Astrocyte (in vitro differentiated cells and primary cell): ENCODE data around the gene LRRC19. TPM values are rescaled to one million over a fixed set of nuclear protein-coding genes. Genes with fewer than 3 reads are reported as not detected.
A peak's percentile ranks its signal among the peaks of the same experiment; 100 is the strongest.

Experiments used
- DNase-seq: peaks from one replicate; pipeline ENCODE4 v3.0.0-alpha.2; 2010; ENCODE audit warnings: low read depth
- FAIRE-seq: peaks from 2 replicates; lab custom pipeline; 2011; peaks lifted over from hg19 to GRCh38; lab: Jason Lieb, UNC
- H2AFZ ChIP-seq: 2 replicates; pipeline ENCODE4 v1.6.0; 2012; ENCODE audit warnings: low read depth, low read length, inconsistent platforms
- H3K27ac ChIP-seq: 2 replicates; pipeline ENCODE4 v1.5.1; 2011; ENCODE audit warnings: low read depth, low read length, inconsistent platforms
- H3K27me3 ChIP-seq: 2 replicates; pipeline ENCODE4 v1.6.0; 2011; ENCODE audit warnings: low read length, inconsistent platforms; ENCODE audit not compliant: insufficient read depth
- H3K36me3 ChIP-seq: 2 replicates; pipeline ENCODE4 v1.5.1; 2011; ENCODE audit warnings: low read length, inconsistent platforms; ENCODE audit not compliant: insufficient read depth
- H3K4me1 ChIP-seq: 2 replicates; pipeline ENCODE4 v1.5.1; 2011; ENCODE audit warnings: low read length, inconsistent platforms; ENCODE audit not compliant: insufficient read depth
- H3K4me2 ChIP-seq: 2 replicates; pipeline ENCODE4 v1.6.0; 2012; ENCODE audit warnings: low read length, inconsistent platforms
- H3K4me3 ChIP-seq: 2 replicates; pipeline ENCODE4 v1.5.1; 2011; ENCODE audit warnings: low read depth, mild to moderate bottlenecking, low read length, inconsistent platforms; ENCODE audit not compliant: insufficient read depth
- H3K79me2 ChIP-seq: 2 replicates; pipeline ENCODE4 v1.6.0; 2012; ENCODE audit warnings: mild to moderate bottlenecking, low read length, inconsistent platforms; ENCODE audit not compliant: insufficient read depth
- H3K9ac ChIP-seq: 2 replicates; pipeline ENCODE4 v1.6.0; 2012; ENCODE audit warnings: mild to moderate bottlenecking, low read length, inconsistent platforms
- H3K9me3 ChIP-seq: 2 replicates; pipeline ENCODE4 v1.5.1; 2012; ENCODE audit warnings: low read depth, mild to moderate bottlenecking, low read length, inconsistent platforms; ENCODE audit not compliant: insufficient read depth
- H4K20me1 ChIP-seq: 2 replicates; pipeline ENCODE4 v1.6.0; 2012; ENCODE audit warnings: low read length, inconsistent platforms; ENCODE audit not compliant: insufficient read depth
- H3K27ac Mint-ChIP-seq: one replicate; pipeline ENCODE4 v1.8.0; 2021; ENCODE audit warnings: mild to moderate bottlenecking, mixed read lengths; ENCODE audit not compliant: unreplicated experiment
- H3K27me3 Mint-ChIP-seq: one replicate; pipeline ENCODE4 v1.8.0; 2021; ENCODE audit warnings: low read depth, mixed read lengths; ENCODE audit not compliant: unreplicated experiment
- H3K36me3 Mint-ChIP-seq: one replicate; pipeline ENCODE4 v1.8.0; 2021; ENCODE audit warnings: low read depth, mixed read lengths; ENCODE audit not compliant: unreplicated experiment
- H3K4me1 Mint-ChIP-seq: one replicate; pipeline ENCODE4 v1.8.0; 2021; ENCODE audit warnings: low read depth, mixed read lengths; ENCODE audit not compliant: unreplicated experiment
- H3K4me3 Mint-ChIP-seq: one replicate; pipeline ENCODE4 v1.8.0; 2021; ENCODE audit warnings: mild to moderate bottlenecking, moderate library complexity, mixed read lengths; ENCODE audit not compliant: unreplicated experiment
- H3K9me3 Mint-ChIP-seq: one replicate; pipeline ENCODE4 v1.8.0; 2021; ENCODE audit warnings: mild to moderate bottlenecking, mixed read lengths; ENCODE audit not compliant: unreplicated experiment
- EZH2 ChIP-seq: IDR thresholded peaks from 2 replicates; pipeline ENCODE4 v1.6.1; 2012; ENCODE audit warnings: mild to moderate bottlenecking, low read length, inconsistent platforms; ENCODE audit not compliant: insufficient read depth
- total RNA-seq: library from RNA; stranded (reverse); gene quantifications from 2 replicates; pipeline ENCODE4 v1.2.1, GENCODE V29; 2021
- TF ChIP-seq, protein P1 (sequence below): IDR thresholded peaks from 2 replicates; pipeline ENCODE4 v1.5.1; 2011; ENCODE audit warnings: low read depth, mild to moderate bottlenecking, inconsistent platforms, low read length, moderate library complexity; ENCODE audit not compliant: insufficient read depth

LRRC19 gene
- total RNA-seq, 1 donor from 2014 or later, result not detected

- Mint-ChIP-seq H3K4me3 (no peak overlapping the region), H3K9me3 (no peaks in the 10 kb centered on the region), H3K27ac (no peak overlapping the region), H3K4me1 (peaks cover 11% of the 10 kb centered on the region), H3K27me3 (no peaks in the 10 kb centered on the region), H3K36me3 (peaks cover 4% of the 10 kb centered on the region)
- no peaks in the 10 kb centered on the region for H3K9me3 ChIP-seq
- no peak overlapping the region for H3K9ac ChIP-seq
- DNase-seq, result peak; percentile 27
- H3K4me2 ChIP-seq, result no peak overlapping the region
- no peak for FAIRE-seq
- H3K27ac ChIP-seq, result no peak overlapping the region
- H3K36me3 ChIP-seq, result peaks cover 3% of the 10 kb centered on the region
- no peaks in the 10 kb centered on the region for H3K79me2 ChIP-seq
- H3K4me3 ChIP-seq, result no peak overlapping the region
- no peaks in the 10 kb centered on the region for H3K4me1 ChIP-seq
- no peaks in the 10 kb centered on the region for H4K20me1 ChIP-seq
- TF ChIP-seq, protein P1, sequence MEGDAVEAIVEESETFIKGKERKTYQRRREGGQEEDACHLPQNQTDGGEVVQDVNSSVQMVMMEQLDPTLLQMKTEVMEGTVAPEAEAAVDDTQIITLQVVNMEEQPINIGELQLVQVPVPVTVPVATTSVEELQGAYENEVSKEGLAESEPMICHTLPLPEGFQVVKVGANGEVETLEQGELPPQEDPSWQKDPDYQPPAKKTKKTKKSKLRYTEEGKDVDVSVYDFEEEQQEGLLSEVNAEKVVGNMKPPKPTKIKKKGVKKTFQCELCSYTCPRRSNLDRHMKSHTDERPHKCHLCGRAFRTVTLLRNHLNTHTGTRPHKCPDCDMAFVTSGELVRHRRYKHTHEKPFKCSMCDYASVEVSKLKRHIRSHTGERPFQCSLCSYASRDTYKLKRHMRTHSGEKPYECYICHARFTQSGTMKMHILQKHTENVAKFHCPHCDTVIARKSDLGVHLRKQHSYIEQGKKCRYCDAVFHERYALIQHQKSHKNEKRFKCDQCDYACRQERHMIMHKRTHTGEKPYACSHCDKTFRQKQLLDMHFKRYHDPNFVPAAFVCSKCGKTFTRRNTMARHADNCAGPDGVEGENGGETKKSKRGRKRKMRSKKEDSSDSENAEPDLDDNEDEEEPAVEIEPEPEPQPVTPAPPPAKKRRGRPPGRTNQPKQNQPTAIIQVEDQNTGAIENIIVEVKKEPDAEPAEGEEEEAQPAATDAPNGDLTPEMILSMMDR, result no peak
- no peak for TF ChIP-seq EZH2
- no peaks in the 10 kb centered on the region for H3K27me3 ChIP-seq
- no peak overlapping the region for H2AFZ ChIP-seq
Observed at GRCh38 chr9:27053369-27054022, 48.0 kb upstream of the LRRC19 start.

GRCh38 chr9:27047136-27047535 is 41.7 kb upstream of the LRRC19 start:
- no peak for DNase-seq
- H3K79me2 ChIP-seq, result no peaks in the 10 kb centered on the region
- H3K27ac Mint-ChIP-seq, result no peak overlapping the region
- H3K27me3 Mint-ChIP-seq, result no peaks in the 10 kb centered on the region
- H3K36me3 Mint-ChIP-seq, result peaks cover 4% of the 10 kb centered on the region
- no peak for FAIRE-seq
- no peaks in the 10 kb centered on the region for H4K20me1 ChIP-seq
- H3K27me3 ChIP-seq, result no peaks in the 10 kb centered on the region
- H3K9me3 ChIP-seq, result no peaks in the 10 kb centered on the region
- no peak overlapping the region for H3K9ac ChIP-seq
- H3K4me1 ChIP-seq, result no peaks in the 10 kb centered on the region
- no peaks in the 10 kb centered on the region for H3K36me3 ChIP-seq
- no peak overlapping the region for H2AFZ ChIP-seq
- no peak overlapping the region for H3K4me3 Mint-ChIP-seq
- no peak overlapping the region for H3K4me3 ChIP-seq
- H3K27ac ChIP-seq, result no peak overlapping the region
- no peak for TF ChIP-seq EZH2
- TF ChIP-seq, protein P1, result no peak
- H3K9me3 Mint-ChIP-seq, result no peaks in the 10 kb centered on the region
- no peaks in the 10 kb centered on the region for H3K4me1 Mint-ChIP-seq
- no peak overlapping the region for H3K4me2 ChIP-seq

DNA sequence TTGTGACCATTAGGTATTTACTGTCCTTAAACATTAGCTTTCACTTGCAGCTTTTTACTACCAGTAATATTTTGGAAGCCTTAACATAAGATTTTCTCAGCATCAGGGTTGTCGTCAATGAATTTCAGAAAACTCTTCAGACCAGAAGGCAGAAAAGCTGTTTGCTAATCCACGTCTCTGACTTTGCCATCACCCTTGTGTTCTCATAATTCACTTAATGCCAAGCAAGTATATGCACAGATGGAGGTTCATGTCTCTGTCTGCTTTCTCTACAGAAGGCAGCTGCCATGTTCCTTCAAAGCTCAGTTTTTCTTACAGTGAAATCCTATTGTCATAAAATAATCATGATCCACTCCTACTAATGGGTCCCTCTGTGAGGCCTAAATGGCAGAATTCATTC is 37.7 kb upstream of the LRRC19 start:
- Mint-ChIP-seq H3K36me3 (peaks cover 7% of the 10 kb centered on the region), H3K9me3 (no peaks in the 10 kb centered on the region), H3K4me1 (no peaks in the 10 kb centered on the region), H3K27ac (no peak overlapping the region), H3K4me3 (no peak overlapping the region), H3K27me3 (no peaks in the 10 kb centered on the region)
- Histone ChIP-seq H3K79me2 (no peaks in the 10 kb centered on the region), H3K9ac (no peak overlapping the region), H3K27ac (no peak overlapping the region), H3K36me3 (no peaks in the 10 kb centered on the region), H3K4me2 (no peak overlapping the region), H2AFZ (no peak overlapping the region), H3K4me3 (no peak overlapping the region), H3K9me3 (no peaks in the 10 kb centered on the region), H3K4me1 (no peaks in the 10 kb centered on the region), H3K27me3 (no peaks in the 10 kb centered on the region), H4K20me1 (no peaks in the 10 kb centered on the region)
- TF ChIP-seq, protein P1, result no peak
- TF ChIP-seq EZH2, result no peak
- DNase-seq (no peak), FAIRE-seq (no peak)
